Natural killer cell (primary cell): ENCODE results near the gene CCDC9. TPM values are rescaled to one million over a fixed set of nuclear protein-coding genes. Genes with fewer than 3 reads are reported as not detected.

Experiments
- ATAC-seq, 3 donors: fragments of 150-1000 bp in 2 of 3; fragments of 200-7000 bp in 1 of 3; cut with Tn5 transposase; 1 replicate in 1 of 3; 2 replicates in 2 of 3; pipeline ENCODE4 v1.10.0; 2021; ENCODE audit warnings: mild to moderate bottlenecking in 2 of 3, moderate library complexity in 2 of 3
- DNase-seq, 2 donors: peaks; one replicate each; pipeline versions ENCODE4 v3.0.0 to v3.0.0-alpha.2; 2013 to 2021; ENCODE audit warnings: mixed read lengths in 1 of 2
- H3K27ac ChIP-seq: one replicate; pipeline ENCODE4 v1.5.1; 2013; ENCODE audit warnings: mild to moderate bottlenecking, low read length
- H3K27me3 ChIP-seq: one replicate; pipeline ENCODE4 v1.6.1; 2013; ENCODE audit warnings: low read length; ENCODE audit not compliant: control insufficient read depth, insufficient read depth
- H3K36me3 ChIP-seq: one replicate; pipeline ENCODE4 v1.6.1; 2013; ENCODE audit warnings: low read length; ENCODE audit not compliant: control insufficient read depth, insufficient read depth
- H3K4me1 ChIP-seq: one replicate; pipeline ENCODE4 v1.6.1; 2013; ENCODE audit warnings: low read length; ENCODE audit not compliant: control insufficient read depth, insufficient read depth
- H3K4me3 ChIP-seq: one replicate; pipeline ENCODE4 v1.5.1; 2013; ENCODE audit warnings: low read length
- H3K9me3 ChIP-seq: one replicate; pipeline ENCODE4 v1.6.1; 2013; ENCODE audit warnings: low read length; ENCODE audit not compliant: control insufficient read depth, insufficient read depth
- H3K27ac Mint-ChIP-seq, 2 donors: one replicate each; pipeline ENCODE4 v1.8.0; 2022; ENCODE audit warnings: mild to moderate bottlenecking in 2 of 2, mixed read lengths in 2 of 2, moderate library complexity in 1 of 2
- H3K27me3 Mint-ChIP-seq, 2 donors: one replicate each; pipeline ENCODE4 v1.8.0; 2022; ENCODE audit warnings: low read depth in 2 of 2, mixed read lengths in 2 of 2
- H3K36me3 Mint-ChIP-seq: one replicate; pipeline ENCODE4 v1.8.0; 2022; ENCODE audit warnings: mixed read lengths
- H3K4me1 Mint-ChIP-seq, 2 donors: one replicate each; pipeline ENCODE4 v1.8.0; 2022; ENCODE audit warnings: mixed read lengths in 2 of 2
- H3K4me3 Mint-ChIP-seq: one replicate; pipeline ENCODE4 v1.8.0; 2022; ENCODE audit warnings: mild to moderate bottlenecking, moderate library complexity, mixed read lengths
- H3K9me3 Mint-ChIP-seq, 2 donors: one replicate each; pipeline ENCODE4 v1.8.0; 2022; ENCODE audit warnings: mixed read lengths in 2 of 2
- CTCF ChIP-seq: fragments of 200-600 bp; IDR thresholded peaks from one replicate; pipeline ENCODE4 v1.8.0; 2022; ENCODE audit warnings: antibody characterized with exemption
- WGBS: methylation state at CpG from one replicate; pipeline ENCODE4 v1.1.7; 2013; ENCODE audit warnings: missing lambda C conversion rate; ENCODE audit not compliant: insufficient coverage; 5-methylcytosine and 5-hydroxymethylcytosine counted together
- intact Hi-C: fragments of 100-400 bp; cut with micrococcal nuclease; formaldehyde crosslinking; loops from one replicate; pipeline ENCODE4 v1.14.2; 2022
- total RNA-seq, 4 donors: library from RNA; stranded (reverse); fragments of 120-200 nt in 1 of 4; gene quantifications; one replicate each; pipeline versions ENCODE4 v1.2.3 to v1.2.4, GENCODE V29; 2013 to 2022

The CCDC9 gene
- total RNA-seq, 3 donors from 2014 or later (not counting 1 experiment from before 2014, with no cell fraction given), result 49.6 to 55.8 (median 55.4) TPM

- Mint-ChIP-seq H3K27me3 (peaks cover 0 to 27% of the 10 kb centered on the region in 2 donors), H3K9me3 (no peaks in the 10 kb centered on the region), H3K27ac (no peak overlapping the region), H3K4me1 (no peaks in the 10 kb centered on the region), H3K4me3 (no peak overlapping the region), H3K36me3 (no peaks in the 10 kb centered on the region)
- peaks cover 3% of the 10 kb centered on the region for H3K27me3 ChIP-seq
- H3K9me3 ChIP-seq, result no peaks in the 10 kb centered on the region
- H3K4me1 ChIP-seq, result peaks cover 2% of the 10 kb centered on the region
- ATAC-seq (no peak), DNase-seq (no peak)
- H3K27ac ChIP-seq, result no peak overlapping the region
- intact Hi-C loops, result no loop called here
- TF ChIP-seq CTCF, result no peak
- H3K4me3 ChIP-seq, result no peak overlapping the region
- no peaks in the 10 kb centered on the region for H3K36me3 ChIP-seq
- 92% methylated on average over 46 of the region's 46 CpGs for WGBS
Observed at GRCh38 chr19:47319923-47320871, 63.9 kb downstream of the CCDC9 start.

Other genes with a start within 250 kb of the CCDC9 start
- under 1 TPM in 2 of 3 donors, not detected in 1; 0.64 to 0.65 TPM for gene NPAS1, start 236.7 kb upstream of the CCDC9 start, total RNA-seq
- gene TMEM160, start 207.9 kb upstream of the CCDC9 start, total RNA-seq, result 10 to 100 TPM; 29.1 to 35.5 (median 31.3) TPM
- 10 to 100 TPM; 71.2 to 75.3 (median 73.3) TPM for gene ZC3H4, start 142.7 kb upstream of the CCDC9 start, total RNA-seq
- gene SAE1, start 125.7 kb upstream of the CCDC9 start, total RNA-seq, result 10 to 100 TPM; 42.5 to 49.3 (median 46.0) TPM
- 10 to 100 TPM; 39.9 to 45.1 (median 43.9) TPM for gene BBC3, start 25.3 kb upstream of the CCDC9 start, total RNA-seq
- gene INAFM1, start 18.4 kb downstream of the CCDC9 start, total RNA-seq, result 10 to 100 TPM in 1 of 3 donors, 1 to 10 TPM in 2; 9.1 to 10.3 (median 9.5) TPM
- gene C5AR1, start 53.3 kb downstream of the CCDC9 start, total RNA-seq, result 10 to 100 TPM; 11.4 to 42.7 (median 28.7) TPM
- gene C5AR2, start 75.7 kb downstream of the CCDC9 start, total RNA-seq, result 10 to 100 TPM in 1 of 3 donors, 1 to 10 TPM in 2; 4.3 to 15.5 (median 8.3) TPM
- gene DHX34, start 92.8 kb downstream of the CCDC9 start, total RNA-seq, result 10 to 100 TPM; 19.8 to 25.9 (median 20.0) TPM
- not detected for gene MEIS3, start 163.0 kb downstream of the CCDC9 start, total RNA-seq
- under 1 TPM in 1 of 3 donors, not detected in 2; 0.20 TPM for gene SLC8A2, start 215.4 kb downstream of the CCDC9 start, total RNA-seq
- gene KPTN, start 227.7 kb downstream of the CCDC9 start, total RNA-seq, result 1 to 10 TPM; 3.0 to 4.2 (median 3.6) TPM